Hematopoietic multipotent progenitor cell treated with erythropoietin and hydrocortisone succinate and interleukin-3 and kit ligand, for 8 days (in vitro differentiated cells): ENCODE results near the gene EPHA8.

Experiments used
- DNase-seq: peaks from one replicate; pipeline ENCODE4 v3.0.0-alpha.2; 2015

The EPHA8 gene

DNA sequence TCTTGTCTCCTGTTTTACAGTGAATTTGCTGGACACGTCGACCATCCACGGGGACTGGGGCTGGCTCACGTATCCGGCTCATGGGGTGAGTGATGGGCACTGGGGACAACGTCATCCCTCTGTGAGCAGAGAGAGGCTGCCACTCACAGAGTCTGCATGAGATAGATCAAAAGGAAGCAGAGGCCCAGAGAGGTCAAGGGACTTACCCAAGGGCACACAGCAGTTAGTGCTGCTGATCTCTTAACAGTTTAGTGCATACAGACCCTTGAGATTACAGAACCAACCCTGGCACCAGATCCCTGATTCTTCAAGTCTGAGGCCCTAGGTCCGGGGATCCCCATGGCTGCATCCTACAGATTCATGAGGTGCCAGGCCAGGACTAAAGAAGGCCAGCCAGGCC lies 6.0 kb downstream of the EPHA8 start:
- DNase-seq, result no peak

DNA sequence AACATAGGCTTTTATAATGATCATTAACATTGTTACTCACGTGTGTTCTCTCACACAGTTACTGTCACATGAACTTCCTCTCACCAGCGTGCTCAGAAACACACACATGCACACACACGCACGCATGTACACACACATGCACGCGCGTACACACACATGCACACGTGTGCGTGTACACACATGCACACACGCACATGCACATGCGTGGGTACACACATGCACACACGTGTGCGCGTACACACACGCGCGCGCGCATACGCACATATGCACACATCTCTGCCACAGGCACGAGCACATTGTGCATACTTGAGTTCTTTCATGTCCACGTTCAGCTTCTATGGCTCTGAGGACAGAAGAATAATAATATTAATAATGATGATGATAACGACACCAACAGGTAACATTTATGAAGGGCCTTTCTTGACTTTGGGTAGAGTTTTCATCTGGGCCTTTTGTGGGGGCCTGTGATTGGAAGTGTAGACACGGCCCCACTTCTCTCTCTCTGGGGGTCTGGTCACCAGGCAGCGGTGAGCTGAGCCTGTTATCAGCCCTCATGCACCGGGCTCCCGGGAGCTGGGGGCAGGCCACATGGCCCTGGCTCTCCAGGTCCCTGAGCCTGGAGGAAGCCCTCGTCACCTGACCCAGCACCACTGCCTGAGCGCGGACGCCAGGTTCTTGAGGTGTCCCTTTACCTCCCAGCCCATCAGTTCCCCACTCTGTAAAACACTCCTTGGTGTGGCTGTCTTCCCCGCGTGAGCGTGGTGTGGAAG lies 7.0 kb downstream of the EPHA8 start:
- no peak for DNase-seq

DNA sequence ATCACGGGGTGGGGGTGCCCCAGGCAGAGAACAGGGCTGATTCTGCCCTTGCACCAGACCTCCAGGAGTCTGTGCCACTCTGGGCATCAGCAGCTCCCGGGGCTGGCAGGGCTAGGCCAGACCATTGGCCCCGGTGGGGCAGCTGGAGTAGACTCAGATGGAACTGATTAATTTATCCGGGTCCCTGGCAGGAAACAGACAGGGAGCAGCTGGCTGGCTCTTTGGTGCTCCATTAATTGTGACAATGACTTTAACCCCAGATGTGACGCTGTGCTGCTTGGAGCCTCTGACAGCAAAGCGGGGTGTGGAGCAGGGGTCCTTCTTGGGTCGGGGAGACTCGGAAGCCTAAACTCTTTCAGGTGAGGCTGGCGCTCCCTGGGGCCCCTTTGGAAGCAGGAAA lies 9.5 kb downstream of the EPHA8 start:
- DNase-seq, result no peak

DNA sequence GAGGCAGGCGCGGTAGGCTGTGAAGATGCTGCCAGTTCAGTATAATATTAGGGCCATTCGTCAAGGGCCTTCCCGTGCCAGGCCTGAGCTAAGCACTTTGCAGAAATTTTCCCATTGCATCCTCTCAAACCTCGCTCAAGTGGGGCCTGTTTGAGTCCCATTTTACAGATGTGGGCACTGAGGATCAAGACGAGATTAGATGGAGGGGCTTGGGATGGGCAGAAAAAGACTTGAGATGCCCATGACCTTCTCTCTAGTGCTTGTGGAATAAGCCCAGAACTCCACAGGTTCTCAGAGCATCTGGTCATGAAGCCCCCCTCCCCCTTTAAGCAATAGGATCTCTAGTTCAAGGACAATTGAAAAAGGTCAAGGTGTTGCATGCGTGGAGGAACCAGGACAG lies 9.9 kb downstream of the EPHA8 start:
- no peak for DNase-seq

DNA sequence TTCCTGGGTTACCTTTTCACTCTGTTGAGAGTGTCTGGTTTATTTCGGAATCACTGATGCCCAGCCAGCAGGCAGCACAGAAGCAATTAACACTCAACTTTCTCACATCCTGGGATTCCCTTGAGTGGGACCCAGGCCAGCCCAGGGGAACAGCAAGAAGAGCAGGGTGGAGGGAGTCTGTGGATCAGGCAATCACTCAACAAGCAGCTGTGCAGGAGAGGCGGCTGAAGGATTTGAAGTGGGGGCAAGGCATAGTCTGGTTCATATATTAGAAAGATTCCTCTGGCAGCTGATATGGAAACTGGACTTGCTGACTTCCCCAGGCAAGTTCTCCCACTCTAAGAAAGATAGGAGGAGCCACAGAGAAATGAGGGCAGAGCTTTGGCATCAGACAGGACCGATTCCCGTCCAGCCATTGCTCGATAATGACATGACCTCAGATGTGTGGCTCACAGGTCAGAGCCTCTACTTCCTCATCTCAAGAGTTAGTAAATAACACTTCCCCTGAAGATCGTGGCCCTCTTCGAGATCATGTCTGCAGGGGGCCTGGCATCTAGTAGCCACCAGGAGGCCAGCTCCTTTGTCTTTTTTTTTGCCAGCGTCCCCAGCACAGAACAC lies 12.4 kb downstream of the EPHA8 start:
- DNase-seq, result no peak

DNA sequence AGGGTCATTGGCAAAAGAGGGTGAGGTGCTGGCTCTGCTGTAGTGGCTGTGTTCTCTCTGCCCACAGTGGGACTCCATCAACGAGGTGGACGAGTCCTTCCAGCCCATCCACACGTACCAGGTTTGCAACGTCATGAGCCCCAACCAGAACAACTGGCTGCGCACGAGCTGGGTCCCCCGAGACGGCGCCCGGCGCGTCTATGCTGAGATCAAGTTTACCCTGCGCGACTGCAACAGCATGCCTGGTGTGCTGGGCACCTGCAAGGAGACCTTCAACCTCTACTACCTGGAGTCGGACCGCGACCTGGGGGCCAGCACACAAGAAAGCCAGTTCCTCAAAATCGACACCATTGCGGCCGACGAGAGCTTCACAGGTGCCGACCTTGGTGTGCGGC lies 12.9 kb downstream of the EPHA8 start:
- no peak for DNase-seq

DNA sequence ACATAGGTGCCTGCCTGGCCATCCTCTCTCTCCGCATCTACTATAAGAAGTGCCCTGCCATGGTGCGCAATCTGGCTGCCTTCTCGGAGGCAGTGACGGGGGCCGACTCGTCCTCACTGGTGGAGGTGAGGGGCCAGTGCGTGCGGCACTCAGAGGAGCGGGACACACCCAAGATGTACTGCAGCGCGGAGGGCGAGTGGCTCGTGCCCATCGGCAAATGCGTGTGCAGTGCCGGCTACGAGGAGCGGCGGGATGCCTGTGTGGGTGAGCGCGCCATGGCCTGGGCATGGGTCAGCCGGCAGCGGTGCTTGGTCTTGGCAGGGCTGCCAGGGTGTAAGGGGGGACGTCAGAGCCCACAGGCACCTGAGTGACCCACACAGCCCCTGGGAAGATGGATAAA lies 13.3 kb downstream of the EPHA8 start:
- no peak for DNase-seq

DNA sequence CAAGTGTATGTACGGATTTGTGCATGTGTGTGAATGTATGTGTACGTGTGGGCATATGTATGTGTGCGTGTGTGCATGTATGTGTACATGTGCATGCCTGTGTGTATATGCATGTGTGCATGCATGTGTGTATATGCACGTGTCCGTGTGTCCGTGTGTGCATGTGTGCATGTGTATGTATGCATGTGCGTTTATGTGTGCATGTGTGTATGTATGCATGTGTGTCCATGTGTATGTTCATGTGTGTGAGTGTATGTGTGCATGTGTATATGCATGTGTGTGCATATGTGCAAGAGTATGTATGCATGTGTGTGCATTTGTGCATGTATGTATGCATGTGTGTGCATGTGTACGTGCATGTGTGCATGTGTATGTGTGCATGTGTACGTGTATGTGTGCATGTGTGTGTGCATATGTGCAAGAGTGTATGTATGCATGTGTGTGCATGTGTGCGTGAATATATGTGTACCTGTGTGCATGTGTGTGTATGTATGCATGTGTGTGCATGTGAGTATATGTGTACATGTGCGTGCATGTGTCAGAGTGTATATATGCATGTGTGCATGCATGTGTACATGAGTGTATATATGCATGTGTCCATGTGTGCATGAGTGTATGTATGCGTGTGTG lies 15.6 kb downstream of the EPHA8 start:
- DNase-seq, result no peak

DNA sequence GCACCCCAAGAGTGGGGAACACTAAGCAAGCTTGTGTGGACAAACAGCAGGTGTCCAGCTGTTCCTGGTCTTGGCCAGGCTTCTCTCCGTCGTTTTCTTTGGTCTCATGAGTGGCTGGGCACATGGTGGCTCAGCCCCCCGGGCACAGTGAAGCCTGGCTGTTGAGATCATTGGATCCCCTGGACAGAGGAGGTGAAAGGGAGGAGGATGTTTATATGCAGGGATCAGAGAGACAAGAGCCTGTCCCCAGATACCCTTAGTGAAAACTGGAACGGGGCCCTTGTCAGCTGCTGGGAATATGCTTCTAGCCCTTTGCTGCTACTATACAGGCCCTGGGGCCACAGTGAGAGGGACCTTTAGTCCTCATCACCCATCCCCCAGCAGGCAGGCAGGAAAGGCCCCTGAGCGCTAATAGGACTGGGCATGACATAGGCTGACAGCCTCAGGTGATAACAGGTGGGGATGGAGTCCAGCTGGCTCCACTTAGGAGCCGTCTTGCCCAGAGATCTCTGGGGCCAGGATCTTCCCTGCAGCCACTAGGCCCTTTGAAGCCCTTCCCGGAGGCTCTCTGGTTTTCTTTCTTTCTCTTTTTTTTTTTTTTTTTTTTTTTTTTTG lies 16.4 kb downstream of the EPHA8 start:
- no peak for DNase-seq

DNA sequence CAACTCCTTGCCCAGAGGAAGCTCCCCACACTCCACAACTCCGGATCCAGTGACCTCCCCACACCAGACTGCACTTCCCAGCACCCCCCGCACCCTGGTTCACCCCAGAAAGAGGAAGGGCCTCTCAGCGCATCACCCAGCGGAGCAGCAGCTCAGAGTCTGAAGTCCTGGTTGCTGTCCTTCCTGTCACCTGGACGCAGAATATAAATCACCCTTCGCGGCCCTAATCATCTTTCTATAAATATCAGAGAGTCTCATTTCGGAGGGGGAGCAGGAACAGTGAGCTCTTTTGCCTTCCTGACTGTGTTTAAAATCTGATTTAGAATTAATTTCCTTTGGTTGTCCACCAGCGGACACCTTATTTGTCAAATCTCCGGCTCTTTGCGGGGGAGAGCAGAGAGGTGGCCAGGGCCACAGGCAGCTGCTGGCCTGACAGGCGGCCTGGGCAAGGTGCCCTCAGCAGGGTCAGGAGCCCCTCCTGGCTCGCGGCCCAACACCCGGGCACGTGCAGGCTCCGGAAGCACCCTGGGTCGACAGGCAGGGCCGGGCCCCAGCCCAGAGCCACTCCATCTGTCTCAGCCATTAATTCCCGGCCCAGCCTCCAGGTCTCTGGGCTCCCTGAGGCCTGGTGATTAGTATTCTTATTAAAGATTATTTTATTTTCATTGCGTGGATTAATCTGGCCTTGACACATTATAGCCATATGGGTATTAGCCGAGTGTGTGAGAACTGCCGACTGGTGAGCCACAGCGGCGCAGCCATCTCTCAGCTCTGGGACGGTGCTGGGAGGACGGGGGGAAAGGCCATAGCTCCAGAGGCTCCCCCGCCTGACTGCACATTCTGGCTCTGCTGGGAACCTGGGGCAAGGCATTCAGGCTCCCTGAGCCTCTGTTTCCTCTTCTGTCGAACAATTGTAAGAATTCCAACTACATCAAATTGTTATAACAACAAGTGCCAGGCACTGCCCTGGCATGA lies 19.7 kb downstream of the EPHA8 start:
- DNase-seq, result no peak

DNA sequence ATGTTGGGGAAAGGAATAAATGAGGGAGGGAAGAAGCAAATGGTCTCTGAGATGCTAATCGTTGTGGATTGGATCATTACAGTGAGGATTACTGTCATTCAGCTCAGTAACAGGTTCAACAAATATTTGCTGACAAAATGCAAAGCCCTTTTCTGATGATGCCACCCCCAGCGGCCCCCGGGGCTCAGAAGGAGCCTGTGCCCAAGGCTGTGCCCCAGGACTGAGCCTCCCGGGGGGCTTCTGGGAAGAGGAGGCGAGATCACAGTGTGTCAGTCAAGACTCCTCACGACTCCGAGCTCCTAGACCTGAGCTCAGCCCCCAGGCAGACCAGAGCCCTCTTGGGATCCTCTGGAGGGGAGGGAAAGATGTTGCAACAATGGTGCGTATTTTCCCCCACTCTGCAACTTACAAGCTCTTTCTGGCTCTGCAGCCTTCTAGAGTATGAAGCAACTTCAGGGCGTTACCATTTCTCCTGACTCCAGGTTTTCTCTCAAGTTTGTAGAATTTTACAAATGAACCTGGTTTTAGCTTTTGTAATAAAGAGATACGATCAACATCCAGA lies 20.8 kb downstream of the EPHA8 start:
- no peak for DNase-seq

DNA sequence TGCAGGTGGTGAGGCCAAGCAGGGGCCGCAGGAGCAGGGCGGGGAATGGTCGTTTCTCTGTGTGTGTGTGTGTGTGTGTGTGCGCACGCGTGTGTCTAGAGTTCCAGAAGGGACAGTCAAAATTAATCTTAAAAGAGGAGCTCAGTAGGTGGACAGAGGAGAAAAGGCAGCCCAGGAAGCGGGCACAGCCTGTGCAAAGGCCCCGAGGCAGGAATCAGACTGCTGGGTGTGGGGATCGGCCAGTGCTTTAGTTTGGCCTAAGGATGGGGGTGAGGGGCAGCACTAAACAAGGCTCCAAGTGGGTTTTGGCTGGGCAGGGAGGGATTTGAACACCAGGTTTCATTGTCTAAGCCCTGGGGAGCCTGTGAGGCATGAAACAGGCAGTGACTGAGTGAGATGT lies 21.7 kb downstream of the EPHA8 start:
- no peak for DNase-seq

DNA sequence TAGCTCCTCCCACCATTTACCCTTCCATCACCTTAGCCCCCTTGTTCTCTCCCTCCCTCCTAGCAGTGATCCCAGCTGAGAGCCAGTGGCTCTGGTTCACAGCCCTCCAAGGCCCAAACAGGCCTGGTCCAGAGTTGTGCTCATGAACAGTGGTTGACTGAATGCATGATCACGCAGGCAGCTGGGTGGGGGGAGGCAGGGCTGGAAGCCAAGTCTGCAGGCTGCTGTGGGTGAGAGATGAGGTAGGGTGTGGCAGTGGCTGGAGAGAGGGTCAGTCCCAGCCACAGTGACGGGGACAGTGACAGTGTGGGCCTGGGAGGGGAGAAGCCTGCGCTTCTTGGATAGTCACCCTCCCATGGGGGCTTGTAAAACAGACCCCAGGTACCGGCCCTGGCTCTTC lies 22.2 kb downstream of the EPHA8 start:
- DNase-seq, result no peak

DNA sequence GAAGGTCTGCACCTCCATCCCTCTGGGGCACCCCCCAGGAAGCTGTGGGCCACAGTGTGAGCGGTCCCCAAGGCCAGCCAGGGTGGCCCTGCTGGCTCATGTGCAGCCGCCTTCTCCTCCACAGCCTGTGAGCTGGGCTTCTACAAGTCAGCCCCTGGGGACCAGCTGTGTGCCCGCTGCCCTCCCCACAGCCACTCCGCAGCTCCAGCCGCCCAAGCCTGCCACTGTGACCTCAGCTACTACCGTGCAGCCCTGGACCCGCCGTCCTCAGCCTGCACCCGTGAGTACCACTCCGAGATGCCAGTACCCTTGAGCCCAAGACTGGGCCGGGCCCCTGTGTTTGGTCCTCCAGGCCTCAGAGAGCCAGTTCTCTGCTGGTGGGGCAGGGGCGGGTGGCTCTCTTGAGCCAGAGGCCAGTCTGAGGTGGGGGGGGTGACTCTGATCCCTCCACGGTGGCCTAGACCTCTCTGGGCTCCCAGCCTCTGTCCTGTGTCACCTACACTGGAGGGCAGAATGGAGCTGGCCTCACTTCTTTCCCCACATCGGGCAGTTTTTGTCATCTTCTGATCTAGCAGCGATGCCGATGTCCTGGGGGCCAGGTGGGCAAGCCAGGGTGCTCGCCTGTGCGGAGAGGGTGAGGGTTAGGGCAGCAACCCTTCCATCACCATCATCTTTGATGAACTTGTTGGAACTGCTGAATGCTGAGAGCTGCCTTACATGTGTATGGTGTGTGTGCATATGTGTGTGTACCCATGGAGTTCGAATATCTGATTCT lies 23.3 kb downstream of the EPHA8 start:
- no peak for DNase-seq

DNA sequence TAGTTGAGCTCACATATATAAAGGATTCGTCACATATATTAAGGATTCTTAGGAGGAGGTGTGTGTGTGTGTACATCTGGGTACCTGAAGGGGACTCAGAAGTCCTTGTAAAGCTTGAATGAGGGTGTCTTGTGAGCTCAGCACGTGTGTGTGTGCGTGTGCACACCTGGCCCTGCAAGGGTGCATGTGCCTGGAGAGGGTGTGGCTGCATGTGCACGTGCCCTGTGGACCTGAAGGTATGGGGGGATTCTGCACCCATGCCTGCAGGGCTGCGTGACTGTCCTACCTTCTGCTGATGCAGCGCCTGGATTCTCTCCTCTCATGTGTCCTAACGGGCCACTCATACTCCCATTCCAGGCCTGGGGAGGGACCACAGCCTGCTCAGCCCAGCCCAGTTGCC lies 24.0 kb downstream of the EPHA8 start:
- DNase-seq, result no peak

DNA sequence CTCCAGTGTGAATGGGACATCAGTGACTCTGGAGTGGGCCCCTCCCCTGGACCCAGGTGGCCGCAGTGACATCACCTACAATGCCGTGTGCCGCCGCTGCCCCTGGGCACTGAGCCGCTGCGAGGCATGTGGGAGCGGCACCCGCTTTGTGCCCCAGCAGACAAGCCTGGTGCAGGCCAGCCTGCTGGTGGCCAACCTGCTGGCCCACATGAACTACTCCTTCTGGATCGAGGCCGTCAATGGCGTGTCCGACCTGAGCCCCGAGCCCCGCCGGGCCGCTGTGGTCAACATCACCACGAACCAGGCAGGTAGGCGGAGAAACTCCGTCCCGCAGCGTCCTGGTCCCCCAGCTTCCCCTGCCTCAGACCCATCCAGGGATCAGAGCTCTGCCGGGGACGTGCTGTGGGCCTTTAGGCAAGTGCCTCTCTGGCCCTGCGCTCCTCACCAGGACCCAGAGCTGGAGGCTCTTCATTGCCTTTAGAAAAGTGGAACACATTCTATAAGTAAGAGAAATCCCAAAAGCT lies 25.7 kb downstream of the EPHA8 start:
- no peak for DNase-seq

DNA sequence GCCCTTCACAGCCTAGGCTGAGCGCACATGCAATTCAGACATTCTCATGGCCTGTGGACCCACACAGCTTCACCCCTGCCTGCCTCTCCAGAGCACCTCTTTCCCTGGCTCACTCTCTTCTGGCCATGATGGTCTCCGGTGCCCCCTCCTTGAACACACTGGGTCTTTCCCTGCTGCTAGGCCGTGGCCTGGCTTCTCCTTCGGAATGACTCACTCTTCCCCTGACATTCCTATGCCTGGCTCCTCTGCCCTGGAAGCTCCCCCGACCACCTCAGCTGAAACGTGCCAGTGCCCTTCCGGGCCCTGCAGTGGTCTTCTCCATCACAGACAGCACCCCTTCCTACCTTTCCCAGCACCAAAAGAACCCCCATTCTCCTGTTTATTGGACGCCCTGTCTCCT lies 28.3 kb downstream of the EPHA8 start:
- no peak for DNase-seq

DNA sequence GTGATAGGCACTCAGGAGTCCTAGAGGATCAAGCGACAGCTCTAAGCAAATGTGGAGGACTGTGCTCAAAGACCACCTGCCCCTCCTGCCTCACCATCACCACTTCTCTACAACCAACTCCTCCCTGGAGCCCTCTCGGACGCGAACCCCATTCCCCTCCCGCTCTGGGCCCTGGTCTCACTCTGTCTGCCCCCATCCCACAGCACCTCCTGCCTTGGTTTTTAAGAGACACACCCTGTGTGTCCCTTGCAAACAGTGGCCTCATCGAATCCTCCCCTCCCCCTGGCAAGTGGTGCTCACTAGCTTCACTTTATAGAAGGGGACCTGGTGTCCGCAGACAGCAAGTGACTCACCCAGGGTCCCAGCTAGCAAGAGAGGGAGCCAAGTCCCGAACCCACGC lies 28.8 kb downstream of the EPHA8 start:
- no peak for DNase-seq

DNA sequence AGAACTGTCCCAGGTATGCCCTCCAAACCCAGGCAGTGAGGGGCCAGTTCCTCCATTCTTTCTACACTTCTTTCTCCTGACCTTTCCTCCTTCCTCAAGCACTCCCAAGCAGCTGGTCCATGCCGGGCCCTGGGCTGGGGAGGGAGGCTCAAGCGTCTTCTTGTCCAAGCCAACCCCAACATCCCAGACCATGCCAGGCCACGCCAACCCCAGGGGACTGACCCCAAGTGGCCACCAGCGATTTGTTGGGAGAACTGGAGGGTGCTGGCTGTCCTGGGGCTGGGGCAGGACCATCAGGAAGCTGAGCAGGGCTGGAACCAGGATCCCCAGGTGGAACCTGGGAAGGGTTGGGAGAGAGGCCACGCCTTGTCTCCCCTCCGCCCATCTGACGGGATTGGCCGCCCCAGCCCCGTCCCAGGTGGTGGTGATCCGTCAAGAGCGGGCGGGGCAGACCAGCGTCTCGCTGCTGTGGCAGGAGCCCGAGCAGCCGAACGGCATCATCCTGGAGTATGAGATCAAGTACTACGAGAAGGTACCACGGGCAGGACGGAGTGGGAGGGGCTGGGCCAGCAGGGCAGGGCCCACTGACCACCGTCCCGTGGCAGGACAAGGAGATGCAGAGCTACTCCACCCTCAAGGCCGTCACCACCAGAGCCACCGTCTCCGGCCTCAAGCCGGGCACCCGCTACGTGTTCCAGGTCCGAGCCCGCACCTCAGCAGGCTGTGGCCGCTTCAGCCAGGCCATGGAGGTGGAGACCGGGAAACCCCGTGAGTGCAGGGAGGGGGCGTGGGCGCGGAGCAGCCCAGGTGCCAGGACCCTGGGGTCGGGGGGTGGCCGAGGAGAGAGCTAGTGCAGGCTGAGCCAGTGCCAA lies 29.9 kb downstream of the EPHA8 start:
- DNase-seq, result no peak

DNA sequence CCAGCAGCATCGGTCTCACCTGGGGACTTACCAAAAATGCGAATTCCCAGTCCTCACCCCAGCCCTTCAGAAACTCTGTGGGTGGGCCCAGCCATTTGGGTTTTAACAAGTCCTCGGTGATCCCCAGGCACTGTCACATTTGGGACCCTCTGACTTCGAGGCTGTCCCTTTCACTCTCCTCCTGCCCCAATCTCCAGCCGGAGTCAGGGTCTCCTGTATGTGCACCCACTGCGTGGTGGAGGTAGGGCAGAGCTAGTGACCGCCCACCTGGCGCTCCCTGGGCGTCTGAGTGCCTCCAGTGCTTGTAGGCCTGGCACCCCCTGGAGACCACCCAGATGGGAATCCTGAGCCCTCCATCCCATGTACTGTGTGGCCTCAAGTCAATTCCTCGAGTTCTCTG lies 31.1 kb downstream of the EPHA8 start:
- no peak for DNase-seq
